ENCODE measurements around the gene KASH5. TPM values are rescaled to one million over a fixed set of nuclear protein-coding genes. Genes with fewer than 3 reads are reported as not detected.

The KASH5 gene
- total RNA-seq, 2 experiments from 2014 or later = 0.95 TPM; not detected in 1

- Mint-ChIP-seq H3K36me3 (ENCODE audit: low read depth) (no peaks in the 10 kb centered on the region), H3K9me3 (no peaks in the 10 kb centered on the region), H3K27me3 (peaks cover 89% of the 10 kb centered on the region), H3K4me3 (no peak overlapping the region), H3K4me1 (ENCODE audit: low read depth) (peaks cover 29% of the 10 kb centered on the region), H3K27ac (no peak overlapping the region)
- ATAC-seq (no peak), DNase-seq (no peak)
- CTCF ChIA-PET = no interaction called here
- intact Hi-C loops (cut with micrococcal nuclease) = no loop called here
- POLR2A ChIA-PET = no interaction called here
- TF ChIP-seq, protein P1, sequence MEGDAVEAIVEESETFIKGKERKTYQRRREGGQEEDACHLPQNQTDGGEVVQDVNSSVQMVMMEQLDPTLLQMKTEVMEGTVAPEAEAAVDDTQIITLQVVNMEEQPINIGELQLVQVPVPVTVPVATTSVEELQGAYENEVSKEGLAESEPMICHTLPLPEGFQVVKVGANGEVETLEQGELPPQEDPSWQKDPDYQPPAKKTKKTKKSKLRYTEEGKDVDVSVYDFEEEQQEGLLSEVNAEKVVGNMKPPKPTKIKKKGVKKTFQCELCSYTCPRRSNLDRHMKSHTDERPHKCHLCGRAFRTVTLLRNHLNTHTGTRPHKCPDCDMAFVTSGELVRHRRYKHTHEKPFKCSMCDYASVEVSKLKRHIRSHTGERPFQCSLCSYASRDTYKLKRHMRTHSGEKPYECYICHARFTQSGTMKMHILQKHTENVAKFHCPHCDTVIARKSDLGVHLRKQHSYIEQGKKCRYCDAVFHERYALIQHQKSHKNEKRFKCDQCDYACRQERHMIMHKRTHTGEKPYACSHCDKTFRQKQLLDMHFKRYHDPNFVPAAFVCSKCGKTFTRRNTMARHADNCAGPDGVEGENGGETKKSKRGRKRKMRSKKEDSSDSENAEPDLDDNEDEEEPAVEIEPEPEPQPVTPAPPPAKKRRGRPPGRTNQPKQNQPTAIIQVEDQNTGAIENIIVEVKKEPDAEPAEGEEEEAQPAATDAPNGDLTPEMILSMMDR (IDR thresholded peaks at IDR 0.05) = no peak
These were observed 49.2 kb downstream of the KASH5 start for GRCh38 chr19:49437231-49437630.

DNA sequence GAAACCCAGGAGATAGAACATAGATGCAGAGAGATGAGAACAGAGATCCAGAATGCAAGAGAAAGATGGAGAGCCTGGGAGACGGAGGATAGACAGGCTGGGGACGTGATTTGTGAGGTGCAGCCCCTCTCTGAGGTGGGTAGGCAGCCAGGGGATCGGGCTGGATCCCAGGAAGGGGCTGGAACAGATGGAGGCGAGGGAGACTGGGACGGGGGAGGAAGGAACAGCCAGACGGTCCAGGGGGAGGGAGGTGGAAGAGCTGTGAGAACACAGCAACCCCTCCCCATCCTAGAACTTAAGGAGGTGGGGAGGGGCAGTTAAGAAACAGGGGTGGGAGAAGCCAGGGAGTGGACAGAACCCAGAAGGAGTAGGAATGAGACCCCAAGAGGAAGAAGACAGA is 50.2 kb downstream of the KASH5 start:
- CTCF ChIA-PET = no interaction called here
- H3K4me3 Mint-ChIP-seq = no peak overlapping the region
- intact Hi-C loops (cut with micrococcal nuclease) = no loop called here
- H3K27ac Mint-ChIP-seq = no peak overlapping the region
- ATAC-seq (no peak), DNase-seq (no peak)
- no peaks in the 10 kb centered on the region for H3K36me3 Mint-ChIP-seq (ENCODE audit: low read depth)
- TF ChIP-seq, protein P1 (IDR thresholded peaks at IDR 0.05) = no peak
- peaks cover 27% of the 10 kb centered on the region for H3K4me1 Mint-ChIP-seq (ENCODE audit: low read depth)
- H3K9me3 Mint-ChIP-seq = no peaks in the 10 kb centered on the region
- POLR2A ChIA-PET = no interaction called here
- H3K27me3 Mint-ChIP-seq = peaks cover 87% of the 10 kb centered on the region

GRCh38 chr19:49439836-49440235 is 51.8 kb downstream of the KASH5 start:
- Mint-ChIP-seq H3K27me3 (peaks cover 73% of the 10 kb centered on the region), H3K4me3 (no peak overlapping the region), H3K36me3 (ENCODE audit: low read depth) (no peaks in the 10 kb centered on the region), H3K4me1 (ENCODE audit: low read depth) (peaks cover 29% of the 10 kb centered on the region), H3K27ac (no peak overlapping the region), H3K9me3 (no peaks in the 10 kb centered on the region)
- ATAC-seq = no peak
- DNase-seq = no peak
- TF ChIP-seq, protein P1 (IDR thresholded peaks at IDR 0.05) = no peak
- ChIA-PET CTCF (interaction anchor here (1.0 kb wide), 2 partner anchors 10 to 49 kb away, joined by 4 to 6 read pairs; no protein-coding TSS in a partner anchor), POLR2A (interaction anchor here (0.7 to 1.5 kb wide), 4 partner anchors 10 to 50 kb away, joined by 3 to 4 read pairs (median 3); partner anchors contain the start of gene PIH1D1)
- intact Hi-C loops (cut with micrococcal nuclease) = loop anchor here (5.0 to 10.0 kb wide), 2 partner anchors 48 to 175 kb away; no protein-coding TSS in a partner anchor

DNA sequence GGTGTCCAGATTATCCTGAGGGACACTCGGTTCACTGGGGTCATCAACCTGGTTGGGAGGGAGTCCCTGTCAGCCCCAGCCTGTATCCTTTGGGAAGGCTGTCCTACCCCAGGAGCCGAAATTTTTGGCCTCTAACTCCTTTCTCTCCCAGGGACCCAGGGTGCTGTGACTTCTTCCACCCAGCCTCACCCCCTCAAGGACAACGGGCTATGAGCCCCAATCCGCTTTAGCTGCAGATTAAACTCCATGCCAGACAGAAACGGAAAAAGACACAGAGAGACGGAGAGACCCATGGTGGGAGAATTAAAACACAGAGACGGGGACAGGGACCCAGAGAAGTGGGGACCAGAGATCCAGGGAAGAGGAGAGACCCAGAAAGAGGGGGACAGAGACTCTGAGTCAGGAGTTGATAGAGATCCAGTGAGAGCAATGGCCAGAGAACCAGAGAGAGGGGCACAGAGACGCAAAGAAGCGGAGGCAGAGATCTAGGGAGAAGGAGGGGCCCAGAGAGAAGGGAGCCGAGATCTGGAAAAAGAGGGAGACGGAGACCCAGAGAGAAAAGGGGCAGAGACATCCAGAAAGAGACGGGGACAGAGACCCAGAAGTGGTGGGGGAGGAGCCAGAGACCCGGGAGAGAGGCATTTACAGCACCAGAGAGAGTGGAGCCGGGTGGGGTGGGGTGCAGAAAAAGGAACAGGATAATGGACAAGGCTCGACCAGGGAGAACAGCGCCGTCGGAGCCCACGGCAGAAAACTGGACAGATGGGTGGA is 52.6 kb downstream of the KASH5 start:
- no peaks in the 10 kb centered on the region for H3K36me3 Mint-ChIP-seq (ENCODE audit: low read depth)
- TF ChIP-seq, protein P1 (IDR thresholded peaks at IDR 0.05) = no peak
- POLR2A ChIA-PET = interaction anchor here (1.0 to 1.5 kb wide), 3 partner anchors 11 to 51 kb away, joined by 3 to 4 read pairs (median 3); partner anchors contain the start of gene PIH1D1
- H3K27me3 Mint-ChIP-seq = peaks cover 65% of the 10 kb centered on the region
- intact Hi-C loops (cut with micrococcal nuclease) = loop anchor here (5.0 to 10.0 kb wide), 2 partner anchors 48 to 176 kb away; no protein-coding TSS in a partner anchor
- ATAC-seq = no peak
- DNase-seq = no peak
- peaks cover 34% of the 10 kb centered on the region for H3K4me1 Mint-ChIP-seq (ENCODE audit: low read depth)
- CTCF ChIA-PET = interaction anchor here (1.0 kb wide), 1 partner anchor 11 kb away, joined by 4 read pairs; no protein-coding TSS in a partner anchor
- no peak overlapping the region for H3K4me3 Mint-ChIP-seq
- H3K9me3 Mint-ChIP-seq = no peaks in the 10 kb centered on the region
- no peak overlapping the region for H3K27ac Mint-ChIP-seq

All from activated CD8-positive, alpha-beta T cell treated with anti-CD3 and anti-CD28 coated beads for 36 hours (primary cell).